OCI-M2 (cell line): Measurements from ENCODE around the gene TMEM170B.
A peak's percentile ranks its signal among the peaks of the same experiment; 100 is the strongest.
"Not testable (repeated sequence)": the region's sequence is repeated elsewhere in the genome, so short reads cannot be mapped to it uniquely, and the experiment has no call there.

Source experiments
- DNase-seq: peaks from one replicate; lab custom pipeline; 2025; ENCODE audit not compliant: unreplicated experiment; lab: John Stamatoyannopoulos, UW

TMEM170B gene

GRCh38 chr6:11527274-11527870 lies 10.2 kb upstream of the TMEM170B start:
- DNase-seq: no peak

DNA sequence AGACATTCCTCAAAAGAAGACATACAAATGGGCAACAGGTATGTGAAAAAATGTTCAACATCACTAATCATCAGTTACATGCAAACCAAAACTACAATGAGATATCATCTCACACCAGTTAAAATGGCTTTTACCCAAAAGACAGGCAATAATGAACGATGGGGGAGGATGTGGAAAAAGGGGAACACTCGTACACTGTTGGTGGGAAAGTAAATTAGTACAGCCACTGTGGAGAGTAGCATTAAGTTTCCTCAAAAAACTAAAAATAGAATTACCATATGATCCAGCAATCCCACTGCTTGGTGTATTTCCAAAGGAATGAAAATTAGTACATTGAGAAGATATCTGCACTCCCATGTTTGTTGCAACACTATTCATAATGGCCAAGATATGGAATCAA lies 8.6 kb upstream of the TMEM170B start:
- DNase-seq: no peak

DNA sequence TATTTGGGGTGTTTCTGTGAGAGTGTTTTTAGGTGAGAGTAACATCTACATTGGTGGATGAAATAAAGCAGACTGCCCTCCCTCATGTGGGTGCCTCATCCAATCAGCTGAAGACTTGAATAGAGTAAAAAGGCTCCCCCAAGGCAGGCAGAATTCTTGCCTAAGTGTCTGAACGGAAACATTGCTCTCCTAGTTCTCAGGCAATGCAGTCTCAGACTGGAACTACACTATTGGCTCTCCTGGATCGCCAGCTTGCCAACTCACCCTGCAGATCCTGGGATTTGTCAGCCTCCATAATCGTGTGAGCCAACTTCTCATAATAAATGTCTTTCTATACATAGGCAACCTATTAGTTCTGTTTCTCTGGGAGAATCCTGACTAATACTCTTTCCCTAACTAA lies 5.5 kb upstream of the TMEM170B start:
- no peak for DNase-seq

DNA sequence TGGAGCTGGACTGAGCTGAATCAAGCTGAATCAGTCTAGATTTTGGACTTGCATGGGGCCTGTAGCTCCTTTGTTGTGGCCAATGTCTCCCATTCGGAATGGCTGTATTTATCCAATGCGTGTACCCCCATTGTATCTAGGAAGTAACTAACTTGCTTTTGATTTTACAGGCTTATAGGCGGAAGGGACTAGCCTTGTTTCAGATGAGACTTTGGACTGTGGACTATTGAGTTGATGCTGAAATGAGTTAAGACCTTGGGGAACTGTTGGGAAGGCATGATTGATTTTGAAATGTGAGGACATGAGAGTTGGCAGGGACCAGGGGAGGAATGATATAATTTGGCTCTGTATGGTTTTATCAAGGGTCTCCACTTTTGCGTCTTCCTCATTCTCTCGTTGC lies 3.0 kb upstream of the TMEM170B start:
- no peak for DNase-seq

DNA sequence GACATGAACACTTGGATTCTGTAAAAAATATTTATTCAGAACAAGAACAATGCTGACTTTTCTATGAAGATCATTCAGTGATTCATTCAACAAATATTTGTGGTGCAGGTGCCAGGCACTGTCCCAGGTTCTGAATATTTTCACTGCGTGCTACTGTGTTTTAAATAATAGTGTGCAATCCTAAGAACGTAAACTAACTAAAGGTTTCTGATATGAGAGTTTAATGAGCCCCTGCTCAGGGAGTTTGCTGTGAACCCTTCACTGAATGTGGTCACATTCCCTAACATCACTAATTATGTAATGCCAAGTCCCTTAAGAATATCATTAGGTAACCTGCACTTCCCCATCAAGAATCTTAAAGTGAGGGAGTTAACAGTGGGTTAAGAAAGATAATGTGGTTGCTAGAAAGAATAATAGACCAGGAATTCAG lies 1.7 kb upstream of the TMEM170B start:
- no peak for DNase-seq

DNA sequence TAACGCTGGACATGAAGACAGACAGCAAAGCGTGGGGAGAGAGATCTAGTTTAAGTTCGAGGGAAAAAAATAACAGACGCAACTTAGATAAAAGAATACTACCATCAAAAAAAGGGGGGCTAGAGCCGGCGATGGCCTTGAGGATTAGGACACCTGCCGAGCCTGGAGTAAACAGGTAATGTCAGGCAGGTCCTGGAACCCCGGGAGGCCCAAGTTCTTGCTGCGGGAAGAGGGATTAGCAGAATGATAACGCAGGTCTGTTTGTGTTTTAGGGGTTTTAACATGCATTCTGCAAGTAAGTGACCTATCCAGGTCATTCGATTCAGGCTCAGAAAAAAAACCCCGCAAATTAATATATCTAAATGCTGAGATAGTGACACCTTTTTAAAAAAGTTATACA lies 754 bp upstream of the TMEM170B start:
- DNase-seq: no peak

- no peak for DNase-seq
Observed at GRCh38 chr6:11538052-11538818, 686 bp downstream of the TMEM170B start.

- DNase-seq: no peak
Observed at GRCh38 chr6:11538819-11539468, 1.4 kb downstream of the TMEM170B start.

DNA sequence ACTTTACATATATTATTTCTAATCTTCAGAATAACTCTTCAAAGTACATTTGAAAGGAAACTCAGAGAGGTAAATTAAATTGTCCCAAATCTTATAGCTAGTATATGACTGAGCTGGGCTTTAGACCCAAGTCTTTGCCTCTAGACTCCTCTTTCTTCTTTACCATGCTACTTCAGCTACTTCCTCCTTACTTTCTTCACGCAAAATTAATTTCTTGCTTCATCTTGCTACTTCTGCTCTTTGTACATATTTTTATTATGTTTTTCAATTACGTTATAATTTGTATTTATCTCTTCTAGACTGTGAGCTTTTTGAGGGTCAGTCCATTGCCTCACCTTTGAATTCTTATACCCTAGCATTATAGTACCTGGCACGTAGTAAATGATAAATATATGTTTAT lies 5.3 kb downstream of the TMEM170B start:
- no peak for DNase-seq

GRCh38 chr6:11543919-11544518 lies 6.5 kb downstream of the TMEM170B start:
- no peak for DNase-seq

GRCh38 chr6:11547846-11548245 lies 10.3 kb downstream of the TMEM170B start:
- not testable (repeated sequence) for DNase-seq

DNA sequence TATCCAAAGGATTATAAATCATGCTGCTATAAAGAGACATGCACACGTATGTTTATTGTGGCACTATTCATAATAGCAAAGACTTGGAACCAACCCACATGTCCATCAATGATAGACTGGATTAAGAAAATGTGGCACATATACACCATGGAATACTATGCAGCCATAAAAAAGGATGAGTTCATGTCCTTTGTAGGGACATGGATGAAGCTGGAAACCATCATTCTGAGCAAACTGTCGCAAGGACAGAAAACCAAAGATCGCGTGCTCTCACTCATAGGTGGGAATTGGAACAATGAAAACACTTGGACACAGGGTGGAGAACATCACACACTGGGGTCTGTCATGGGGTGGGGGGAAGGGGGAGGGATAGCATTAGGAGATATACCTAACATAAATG lies 11.0 kb downstream of the TMEM170B start:
- DNase-seq: not testable (repeated sequence)

DNA sequence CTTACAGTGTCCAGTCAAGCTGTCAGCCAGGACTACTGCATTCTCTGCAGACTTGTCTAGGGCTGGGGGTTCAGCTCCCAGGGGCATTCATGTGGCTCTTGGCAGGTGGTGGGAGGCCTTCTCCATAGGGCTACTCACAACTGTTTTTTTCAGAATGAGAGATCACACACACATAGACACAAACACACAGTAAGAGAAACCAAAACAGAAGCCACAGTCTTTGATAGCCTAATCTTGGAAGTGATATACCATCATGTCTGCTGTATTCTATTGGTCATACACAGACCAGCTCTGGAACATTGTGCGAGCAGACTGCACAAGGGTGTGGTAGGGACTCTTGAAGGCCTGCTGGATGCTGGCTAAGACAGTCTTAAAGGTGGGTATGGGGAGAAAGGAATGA lies 13.5 kb downstream of the TMEM170B start:
- no peak for DNase-seq

- no peak for DNase-seq
Observed at GRCh38 chr6:11552442-11552841, 14.9 kb downstream of the TMEM170B start.

DNA sequence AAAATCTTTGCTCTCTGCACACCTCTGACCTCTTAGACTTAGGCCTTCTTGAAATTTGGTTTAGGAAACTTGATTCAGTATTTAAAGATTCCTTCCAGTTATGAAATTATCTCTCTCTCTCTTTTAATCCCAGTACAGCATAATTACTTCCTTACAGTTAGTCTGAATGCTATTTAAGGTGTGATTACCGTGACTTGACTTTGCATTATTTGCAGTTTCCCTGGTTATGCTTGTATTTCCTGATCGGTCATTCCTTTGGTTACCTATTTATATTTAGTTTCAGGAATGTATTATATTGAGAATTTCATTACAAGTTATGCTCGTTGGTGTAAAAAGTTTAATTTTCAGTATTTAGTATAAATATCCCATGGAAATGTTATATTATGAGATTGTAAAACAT lies 16.3 kb downstream of the TMEM170B start:
- DNase-seq: no peak

GRCh38 chr6:11556309-11556708 lies 18.8 kb downstream of the TMEM170B start:
- no peak for DNase-seq

DNA sequence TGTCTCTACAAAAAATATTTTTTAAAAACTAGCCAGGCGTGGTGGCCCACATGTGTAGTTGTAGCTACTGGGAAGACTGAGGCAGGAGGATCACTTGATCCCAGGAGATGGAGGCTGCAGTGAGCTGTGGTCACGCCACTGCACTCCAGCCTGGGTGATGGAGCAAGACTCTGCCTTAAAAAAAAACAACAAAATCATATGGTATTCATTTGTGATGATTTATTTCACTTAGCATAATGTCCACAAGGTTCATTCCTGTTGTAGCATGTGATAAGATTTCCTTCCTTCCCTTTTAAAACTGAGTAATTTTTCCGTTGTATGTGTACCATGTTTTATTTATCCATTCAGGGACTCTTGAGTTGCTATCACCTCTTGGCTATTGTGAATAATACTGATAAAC lies 26.2 kb downstream of the TMEM170B start:
- DNase-seq: no peak

- no peak for DNase-seq
Observed at GRCh38 chr6:11566609-11567008, 29.1 kb downstream of the TMEM170B start.

- no peak for DNase-seq
Observed at GRCh38 chr6:11571073-11571472, 33.5 kb downstream of the TMEM170B start.

GRCh38 chr6:11575408-11576033 lies 38.0 kb downstream of the TMEM170B start:
- DNase-seq: peak; percentile 49

- DNase-seq: no peak
Observed at GRCh38 chr6:11580686-11581405, 43.3 kb downstream of the TMEM170B start.
